ENCODE data around the gene OPN4. TPM values are rescaled to one million over a fixed set of nuclear protein-coding genes. Genes with fewer than 3 reads are reported as not detected.

OPN4 gene
- total and polyA plus RNA-seq, 2 of the 13 experiments (the other 11 are each of a cell fraction or from before 2014, with no cell fraction given) = not detected

DNA sequence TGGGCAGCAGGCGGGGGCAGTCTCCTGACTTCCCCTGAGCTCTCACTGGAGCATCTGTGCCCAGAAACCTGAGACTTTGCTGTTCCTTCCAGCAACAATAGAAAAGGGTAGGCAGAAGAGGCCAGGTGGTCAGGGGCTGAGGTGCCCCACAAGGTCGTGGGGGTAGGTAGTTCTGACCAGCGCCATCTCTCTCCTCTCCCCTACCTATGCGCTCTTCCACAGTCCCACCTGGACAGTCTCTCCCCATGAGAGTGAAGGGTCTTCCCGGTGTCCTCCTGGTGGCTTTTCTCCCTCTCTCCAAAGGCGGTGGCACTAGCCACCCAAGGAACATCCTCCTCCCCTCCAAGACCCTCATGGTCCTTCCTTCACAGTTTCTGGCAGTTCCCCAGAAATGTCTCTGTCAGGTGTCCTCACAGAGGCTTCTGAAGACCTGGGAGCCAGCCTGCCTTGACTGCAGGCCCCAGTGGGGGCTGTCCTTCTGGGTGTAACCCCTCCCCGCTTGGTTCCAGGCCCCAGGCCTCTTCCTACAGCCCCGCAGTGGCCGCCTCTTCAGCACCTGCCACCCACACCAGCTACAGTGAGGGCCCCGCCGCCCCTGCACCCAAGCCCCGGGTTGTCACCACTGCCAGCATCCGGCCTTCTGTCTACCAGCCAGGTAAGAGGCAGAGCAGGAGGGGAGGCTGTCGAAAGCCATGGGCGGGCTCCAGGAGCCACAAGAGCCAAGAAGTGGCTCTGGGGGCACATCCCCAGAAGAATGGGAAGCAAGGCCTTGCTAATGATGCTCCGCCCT is 55.2 kb downstream of the OPN4 start (continued):
- TF ChIP-seq SP5 (CRISPR knock-in tag; IDR thresholded peaks at IDR 0.05; ENCODE audit: borderline replicate concordance, low read depth) (no peak), FOSL1 (CRISPR knock-in tag; IDR thresholded peaks at IDR 0.05; ENCODE audit: borderline replicate concordance) (no peak), ZNF33A (CRISPR knock-in tag; IDR thresholded peaks at IDR 0.05; ENCODE audit: borderline replicate concordance) (no peak), ZNF234 (CRISPR knock-in tag; conservative IDR thresholded peaks at IDR 0.05) (no peak), ZNF333 (CRISPR knock-in tag; IDR thresholded peaks at IDR 0.05; ENCODE audit: borderline replicate concordance) (no peak), RBM22 (optimal IDR thresholded peaks at IDR 0.05; ENCODE audit: low read length) (no peak)
- TF ChIP-seq, protein P1, sequence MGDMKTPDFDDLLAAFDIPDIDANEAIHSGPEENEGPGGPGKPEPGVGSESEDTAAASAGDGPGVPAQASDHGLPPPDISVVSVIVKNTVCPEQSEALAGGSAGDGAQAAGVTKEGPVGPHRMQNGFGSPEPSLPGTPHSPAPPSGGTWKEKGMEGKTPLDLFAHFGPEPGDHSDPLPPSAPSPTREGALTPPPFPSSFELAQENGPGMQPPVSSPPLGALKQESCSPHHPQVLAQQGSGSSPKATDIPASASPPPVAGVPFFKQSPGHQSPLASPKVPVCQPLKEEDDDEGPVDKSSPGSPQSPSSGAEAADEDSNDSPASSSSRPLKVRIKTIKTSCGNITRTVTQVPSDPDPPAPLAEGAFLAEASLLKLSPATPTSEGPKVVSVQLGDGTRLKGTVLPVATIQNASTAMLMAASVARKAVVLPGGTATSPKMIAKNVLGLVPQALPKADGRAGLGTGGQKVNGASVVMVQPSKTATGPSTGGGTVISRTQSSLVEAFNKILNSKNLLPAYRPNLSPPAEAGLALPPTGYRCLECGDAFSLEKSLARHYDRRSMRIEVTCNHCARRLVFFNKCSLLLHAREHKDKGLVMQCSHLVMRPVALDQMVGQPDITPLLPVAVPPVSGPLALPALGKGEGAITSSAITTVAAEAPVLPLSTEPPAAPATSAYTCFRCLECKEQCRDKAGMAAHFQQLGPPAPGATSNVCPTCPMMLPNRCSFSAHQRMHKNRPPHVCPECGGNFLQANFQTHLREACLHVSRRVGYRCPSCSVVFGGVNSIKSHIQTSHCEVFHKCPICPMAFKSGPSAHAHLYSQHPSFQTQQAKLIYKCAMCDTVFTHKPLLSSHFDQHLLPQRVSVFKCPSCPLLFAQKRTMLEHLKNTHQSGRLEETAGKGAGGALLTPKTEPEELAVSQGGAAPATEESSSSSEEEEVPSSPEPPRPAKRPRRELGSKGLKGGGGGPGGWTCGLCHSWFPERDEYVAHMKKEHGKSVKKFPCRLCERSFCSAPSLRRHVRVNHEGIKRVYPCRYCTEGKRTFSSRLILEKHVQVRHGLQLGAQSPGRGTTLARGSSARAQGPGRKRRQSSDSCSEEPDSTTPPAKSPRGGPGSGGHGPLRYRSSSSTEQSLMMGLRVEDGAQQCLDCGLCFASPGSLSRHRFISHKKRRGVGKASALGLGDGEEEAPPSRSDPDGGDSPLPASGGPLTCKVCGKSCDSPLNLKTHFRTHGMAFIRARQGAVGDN (CRISPR knock-in tag; IDR thresholded peaks at IDR 0.05) = no peak
